IMR-90 (cell line): ENCODE data around the gene POR. TPM values are rescaled to one million over a fixed set of nuclear protein-coding genes. Genes with fewer than 3 reads are reported as not detected.

Experiments
- ATAC-seq: fragments of 200-7000 bp; cut with Tn5 transposase; 2 replicates; pipeline ENCODE4 v1.9.1; 2020; ENCODE audit warnings: low read depth, mild to moderate bottlenecking, moderate library complexity
- BruUV-seq: library from RNA; stranded (reverse); fragments of 400-500 nt; replicated peaks from 2 replicates; lab custom pipeline; 2021; lab: Mats Ljungman, UMichigan
- CTCF ChIA-PET: fragments of 300-600 bp; formaldehyde crosslinking; extraction: SDS; loops from one replicate; lab custom pipeline; 2021; ENCODE audit warnings: antibody characterized with exemption; lab: Yijun Ruan, JAX
- POLR2A ChIA-PET: fragments of 300-600 bp; sonication (Branson Sonifier 250); formaldehyde crosslinking; loops from one replicate; lab custom pipeline; 2022; ENCODE audit warnings: antibody characterized with exemption; ENCODE audit not compliant: unreplicated experiment; lab: Charles Lee
- DNase-seq: peaks from one replicate; pipeline ENCODE4 v3.0.0; 2013
- H2AFZ ChIP-seq: replicated peaks from 2 replicates; pipeline ENCODE3; 2013; ENCODE audit warnings: low read length, mild to moderate bottlenecking; ENCODE audit not compliant: poor library complexity
- H2AK5ac ChIP-seq: 2 replicates; pipeline ENCODE4 v1.6.1; 2013; ENCODE audit warnings: low read depth, low read length, inconsistent platforms
- H2AK9ac ChIP-seq: replicated peaks from 2 replicates; pipeline ENCODE3; 2013; ENCODE audit warnings: mild to moderate bottlenecking, low read depth, low read length, moderate library complexity; ENCODE audit not compliant: poor library complexity
- H2BK120ac ChIP-seq: 2 replicates; pipeline ENCODE4 v1.6.1; 2013; ENCODE audit warnings: low read depth, low read length, inconsistent platforms
- H2BK15ac ChIP-seq: 3 replicates; pipeline ENCODE4 v1.6.1; 2013; ENCODE audit warnings: low read depth, low read length, inconsistent platforms
- H2BK20ac ChIP-seq: 2 replicates; pipeline ENCODE4 v1.6.1; 2013; ENCODE audit warnings: low read depth, mild to moderate bottlenecking, inconsistent platforms, low read length, moderate library complexity
- H2BK5ac ChIP-seq: 2 replicates; pipeline ENCODE4 v1.6.1; 2013; ENCODE audit warnings: mild to moderate bottlenecking, low read depth, low read length, inconsistent platforms; ENCODE audit not compliant: poor library complexity, severe bottlenecking
- H3K14ac ChIP-seq: replicated peaks from 2 replicates; pipeline ENCODE4 v1.6.1; 2013; ENCODE audit warnings: low read depth, low read length, inconsistent platforms
- H3K18ac ChIP-seq: 2 replicates; pipeline ENCODE4 v1.6.1; 2013; ENCODE audit warnings: low read depth, low read length, control low read depth
- H3K23ac ChIP-seq: 2 replicates; pipeline ENCODE4 v1.6.1; 2013; ENCODE audit warnings: low read depth, low read length, inconsistent platforms
- H3K27ac ChIP-seq: 2 replicates; pipeline ENCODE4 v1.5.1; 2013; ENCODE audit warnings: mild to moderate bottlenecking, control low read depth, low read length; ENCODE audit not compliant: insufficient read depth
- H3K27me3 ChIP-seq: 2 replicates; pipeline ENCODE4 v1.6.1; 2013; ENCODE audit warnings: low read length; ENCODE audit not compliant: control insufficient read depth, insufficient read depth
- H3K36me3 ChIP-seq: 2 replicates; pipeline ENCODE4 v1.6.1; 2013; ENCODE audit warnings: low read length, mixed read lengths; ENCODE audit not compliant: control insufficient read depth, insufficient read depth
- H3K4ac ChIP-seq: 2 replicates; pipeline ENCODE4 v1.6.1; 2013; ENCODE audit warnings: low read depth, low read length, inconsistent platforms
- H3K4me1 ChIP-seq: 2 replicates; pipeline ENCODE4 v1.6.1; 2013; ENCODE audit warnings: low read length, mixed read lengths; ENCODE audit not compliant: control insufficient read depth, insufficient read depth
- H3K4me2 ChIP-seq: 2 replicates; pipeline ENCODE4 v1.6.1; 2013; ENCODE audit warnings: low read depth, mild to moderate bottlenecking, control low read depth, low read length, moderate library complexity
- H3K4me3 ChIP-seq: 2 replicates; pipeline ENCODE4 v1.5.1; 2013; ENCODE audit warnings: low read depth, mild to moderate bottlenecking, control low read depth, low read length, moderate library complexity; ENCODE audit not compliant: insufficient read depth
- H3K56ac ChIP-seq: 2 replicates; pipeline ENCODE4 v1.6.1; 2013; ENCODE audit warnings: low read length, inconsistent platforms; ENCODE audit not compliant: insufficient read depth; ENCODE audit errors: extremely low read depth
- H3K79me1 ChIP-seq, 2 experiments: 2 replicates each; pipeline ENCODE4 v1.6.1; 2013; ENCODE audit warnings: low read length in 2 of 2, inconsistent platforms in 1 of 2, low read depth in 1 of 2
- H3K9ac ChIP-seq: 2 replicates; pipeline ENCODE4 v1.6.1; 2013; ENCODE audit warnings: low read depth, low read length, control low read depth
- H3K9me1 ChIP-seq: 2 replicates; pipeline ENCODE4 v1.6.1; 2013; ENCODE audit warnings: low read length, inconsistent platforms; ENCODE audit not compliant: insufficient read depth
- H3K9me3 ChIP-seq: 2 replicates; pipeline ENCODE4 v1.6.1; 2013; ENCODE audit warnings: low read length; ENCODE audit not compliant: control insufficient read depth, insufficient read depth
- H4K20me1 ChIP-seq: 2 replicates; pipeline ENCODE4 v1.6.1; 2013; ENCODE audit warnings: low read length, inconsistent platforms; ENCODE audit not compliant: insufficient read depth
- H4K5ac ChIP-seq: 2 replicates; pipeline ENCODE4 v1.6.1; 2013; ENCODE audit warnings: mild to moderate bottlenecking, low read depth, low read length, control low read depth
- H4K8ac ChIP-seq, 2 experiments: 2 replicates each; pipeline ENCODE4 v1.6.1; 2013; ENCODE audit warnings: low read depth in 2 of 2, low read length in 2 of 2, control low read depth in 1 of 2, inconsistent platforms in 1 of 2
- H4K91ac ChIP-seq: 2 replicates; pipeline ENCODE4 v1.6.1; 2013; ENCODE audit warnings: low read depth, low read length, inconsistent platforms; ENCODE audit not compliant: insufficient read depth
- BHLHE40 ChIP-seq: fragments of 150-350 bp; IDR thresholded peaks from 2 replicates; pipeline ENCODE4 v1.6.1; 2016; ENCODE audit warnings: mild to moderate bottlenecking, low read depth, low read length
- CEBPB ChIP-seq: IDR thresholded peaks from 2 replicates; pipeline ENCODE4 v1.6.1; 2012; ENCODE audit warnings: low read depth, low read length, improper control_type of control experiment
- CHD1 ChIP-seq: IDR thresholded peaks from 2 replicates; pipeline ENCODE4 v1.6.1; 2012; ENCODE audit warnings: low read depth, low read length, improper control_type of control experiment
- ELK1 ChIP-seq: fragments of 150-350 bp; IDR thresholded peaks from 2 replicates; pipeline ENCODE4 v1.6.1; 2016; ENCODE audit warnings: low read depth, mild to moderate bottlenecking, low read length, moderate library complexity, borderline replicate concordance
- FOS ChIP-seq: fragments of 150-350 bp; IDR thresholded peaks from 2 replicates; pipeline ENCODE4 v1.6.1; 2016; ENCODE audit warnings: low read depth, low read length
- MAFK ChIP-seq: IDR thresholded peaks from 2 replicates; pipeline ENCODE4 v1.6.1; 2012; ENCODE audit warnings: low read depth, low read length, improper control_type of control experiment
- MAZ ChIP-seq: IDR thresholded peaks from 2 replicates; pipeline ENCODE4 v1.6.1; 2012; ENCODE audit warnings: low read depth, mild to moderate bottlenecking, low read length, improper control_type of control experiment, moderate library complexity, borderline replicate concordance
- MXI1 ChIP-seq: IDR thresholded peaks from 2 replicates; pipeline ENCODE4 v1.6.1; 2012; ENCODE audit warnings: low read depth, mild to moderate bottlenecking, low read length, moderate library complexity, borderline replicate concordance
- NFE2L2 ChIP-seq: fragments of 150-350 bp; IDR thresholded peaks from 2 replicates; pipeline ENCODE4 v1.6.1; 2016; ENCODE audit warnings: low read depth, mild to moderate bottlenecking, low read length
- POLR2A ChIP-seq: IDR thresholded peaks from 2 replicates; pipeline ENCODE4 v1.6.1; 2012; ENCODE audit warnings: mild to moderate bottlenecking, low read depth, low read length
- RAD21 ChIP-seq: IDR thresholded peaks from 2 replicates; pipeline ENCODE4 v1.6.1; 2012; ENCODE audit warnings: low read length, improper control_type of control experiment
- RCOR1 ChIP-seq: IDR thresholded peaks from 2 replicates; pipeline ENCODE4 v1.6.1; 2012; ENCODE audit warnings: mild to moderate bottlenecking, low read length, improper control_type of control experiment; ENCODE audit not compliant: insufficient replicate concordance
- RFX5 ChIP-seq: IDR thresholded peaks from 2 replicates; pipeline ENCODE4 v1.8.0; 2012; ENCODE audit warnings: low read depth, mild to moderate bottlenecking, low read length, moderate library complexity
- SMC3 ChIP-seq: fragments of 150-350 bp; IDR thresholded peaks from 2 replicates; pipeline ENCODE4 v1.6.1; 2016; ENCODE audit warnings: low read depth, mild to moderate bottlenecking, antibody characterized with exemption, low read length, moderate library complexity
- WGBS, 2 experiments: methylation state at CpG; one replicate each; pipeline versions ENCODE4 v1.1.5 to v1.1.7; 2013; ENCODE audit warnings: missing lambda C conversion rate in 2 of 2; ENCODE audit not compliant: insufficient read length in 1 of 2; ENCODE audit errors: extremely low coverage in 2 of 2; 5-methylcytosine and 5-hydroxymethylcytosine counted together
- dilution Hi-C: fragments of 300-500 bp; cut with HindIII; formaldehyde crosslinking; loops from one replicate; pipeline ENCODE4 v1.14.3; 2018; ENCODE audit warnings: low sequenced_read_pairs; ENCODE audit not compliant: unreplicated experiment
- in situ Hi-C: fragments of 300-500 bp; cut with MboI; formaldehyde crosslinking; loops from 3 replicates; pipeline ENCODE4 v1.14.3; 2019; ENCODE audit warnings: low sequenced_read_pairs, inconsistent platforms, mixed read lengths
- intact Hi-C: fragments of 100-400 bp; cut with micrococcal nuclease; formaldehyde crosslinking; loops from 2 replicates; pipeline ENCODE4 v1.10.0; 2022
- polyA plus RNA-seq, 3 experiments: library from polyadenylated mRNA; depleted of rRNA; stranded (reverse); fragments of >200 nt; gene quantifications; 2 replicates each; pipeline ENCODE4 v1.2.3, GENCODE V29; 2012; ENCODE audit warnings: low replicate concordance in 1 of 3
- total RNA-seq: library from RNA; depleted of rRNA; stranded (reverse); fragments of >200 nt; gene quantifications from 2 replicates; pipeline ENCODE4 v1.2.3, GENCODE V29; 2012
- TF ChIP-seq, protein P1 (sequence below): fragments of 150-350 bp; IDR thresholded peaks from 2 replicates; pipeline ENCODE4 v1.6.1; 2017; ENCODE audit warnings: mild to moderate bottlenecking, antibody characterized with exemption, low read length, low read depth
- TF ChIP-seq, protein P2 (sequence below): conservative IDR thresholded peaks from 2 replicates; pipeline ENCODE4 v1.5.1; 2012; ENCODE audit warnings: mild to moderate bottlenecking, low read depth, low read length, improper control_type of control experiment

POR gene
- total and polyA plus RNA-seq, 2 of the 4 experiments (the other 2 are of a cell fraction) = 25.5 to 42.2 TPM

- H3K9ac ChIP-seq = no peak overlapping the region
- intact Hi-C loops (no loop called here), in situ Hi-C loops (no loop called here), dilution Hi-C loops (no loop called here)
- TF ChIP-seq MXI1 (no peak), RFX5 (no peak), MAFK (no peak), BHLHE40 (no peak), NFE2L2 (no peak), FOS (no peak), MAZ (no peak), POLR2A (no peak), CHD1 (no peak), RCOR1 (no peak), SMC3 (no peak), ELK1 (no peak), RAD21 (no peak), CEBPB (no peak)
- TF ChIP-seq, protein P1, sequence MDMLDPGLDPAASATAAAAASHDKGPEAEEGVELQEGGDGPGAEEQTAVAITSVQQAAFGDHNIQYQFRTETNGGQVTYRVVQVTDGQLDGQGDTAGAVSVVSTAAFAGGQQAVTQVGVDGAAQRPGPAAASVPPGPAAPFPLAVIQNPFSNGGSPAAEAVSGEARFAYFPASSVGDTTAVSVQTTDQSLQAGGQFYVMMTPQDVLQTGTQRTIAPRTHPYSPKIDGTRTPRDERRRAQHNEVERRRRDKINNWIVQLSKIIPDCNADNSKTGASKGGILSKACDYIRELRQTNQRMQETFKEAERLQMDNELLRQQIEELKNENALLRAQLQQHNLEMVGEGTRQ = no peak
- TF ChIP-seq, protein P2, sequence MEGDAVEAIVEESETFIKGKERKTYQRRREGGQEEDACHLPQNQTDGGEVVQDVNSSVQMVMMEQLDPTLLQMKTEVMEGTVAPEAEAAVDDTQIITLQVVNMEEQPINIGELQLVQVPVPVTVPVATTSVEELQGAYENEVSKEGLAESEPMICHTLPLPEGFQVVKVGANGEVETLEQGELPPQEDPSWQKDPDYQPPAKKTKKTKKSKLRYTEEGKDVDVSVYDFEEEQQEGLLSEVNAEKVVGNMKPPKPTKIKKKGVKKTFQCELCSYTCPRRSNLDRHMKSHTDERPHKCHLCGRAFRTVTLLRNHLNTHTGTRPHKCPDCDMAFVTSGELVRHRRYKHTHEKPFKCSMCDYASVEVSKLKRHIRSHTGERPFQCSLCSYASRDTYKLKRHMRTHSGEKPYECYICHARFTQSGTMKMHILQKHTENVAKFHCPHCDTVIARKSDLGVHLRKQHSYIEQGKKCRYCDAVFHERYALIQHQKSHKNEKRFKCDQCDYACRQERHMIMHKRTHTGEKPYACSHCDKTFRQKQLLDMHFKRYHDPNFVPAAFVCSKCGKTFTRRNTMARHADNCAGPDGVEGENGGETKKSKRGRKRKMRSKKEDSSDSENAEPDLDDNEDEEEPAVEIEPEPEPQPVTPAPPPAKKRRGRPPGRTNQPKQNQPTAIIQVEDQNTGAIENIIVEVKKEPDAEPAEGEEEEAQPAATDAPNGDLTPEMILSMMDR = no peak
- H2BK15ac ChIP-seq = no peak overlapping the region
- ATAC-seq (no peak), DNase-seq (no peak)
- no peak overlapping the region for H3K4ac ChIP-seq
- no peak overlapping the region for H2BK5ac ChIP-seq
- H2AK5ac ChIP-seq = no peak overlapping the region
- 0 out of 2 replicates have a peak, but pooled peaks cover 3% of the 10 kb centered on the region for H4K20me1 ChIP-seq
- H3K36me3 ChIP-seq = peaks cover 19% of the 10 kb centered on the region
- BruUV-seq = no TSS peak
- no peak overlapping the region for H4K5ac ChIP-seq
- H3K9me1 ChIP-seq = peaks cover 6% of the 10 kb centered on the region; the same call in 1 of the 2 replicates
- peaks cover 4 to 19% of the 10 kb centered on the region in 2 experiments; a peak in 3 of 4 replicates for H3K79me1 ChIP-seq
- H4K91ac ChIP-seq = no peak overlapping the region
- H3K18ac ChIP-seq = no peak overlapping the region
- no peak overlapping the region for H3K4me3 ChIP-seq
- H3K4me1 ChIP-seq = peaks cover 12% of the 10 kb centered on the region; the same call in 1 of the 2 replicates
- H3K56ac ChIP-seq = no peak overlapping the region
- no peak overlapping the region for H2AFZ ChIP-seq
- H3K4me2 ChIP-seq = no peak overlapping the region
- ChIA-PET POLR2A (no interaction called here), CTCF (no interaction called here)
- 100% methylated on average over 2 of the region's 4 CpGs; no CpG with 5 or more reads in 1 of the 2 experiments for WGBS, 2 experiments
- H3K27ac ChIP-seq = no peak overlapping the region
- H2AK9ac ChIP-seq = no peak overlapping the region
- H2BK20ac ChIP-seq = no peak overlapping the region
- no peaks in the 10 kb centered on the region for H3K27me3 ChIP-seq
- no peak overlapping the region for H2BK120ac ChIP-seq
- H3K14ac ChIP-seq = no peak overlapping the region
- no peak overlapping the region for H3K23ac ChIP-seq
- no peaks in the 10 kb centered on the region for H3K9me3 ChIP-seq
- H4K8ac ChIP-seq = no peak overlapping the region
Observed at GRCh38 chr7:75996476-75996875, 81.5 kb downstream of the POR start.
